GM06990 (cell line): ENCODE measurements around the gene DENND2A.

ENCODE experiments used
- DNase-seq: peaks from one replicate; pipeline ENCODE4 v3.0.0-alpha.2; 2011; ENCODE audit not compliant: insufficient read length; ENCODE audit errors: extremely low read depth
- H3K27me3 ChIP-seq: replicated peaks from 2 replicates; pipeline ENCODE4 v1.6.0; 2011; ENCODE audit warnings: low read length; ENCODE audit not compliant: control insufficient read depth, insufficient read depth
- H3K36me3 ChIP-seq: 2 replicates; pipeline ENCODE4 v1.5.1; 2011; ENCODE audit warnings: low read length; ENCODE audit not compliant: control insufficient read depth, insufficient read depth
- H3K4me3 ChIP-seq: replicated peaks from 2 replicates; pipeline ENCODE4 v1.5.1; 2011; ENCODE audit warnings: low read depth, mild to moderate bottlenecking, control low read depth, low read length
- CTCF ChIP-seq: IDR thresholded peaks from 2 replicates; pipeline ENCODE4 v1.5.1; 2011; ENCODE audit warnings: low read length, control low read depth, mild to moderate bottlenecking, inconsistent platforms; ENCODE audit not compliant: insufficient read depth, poor library complexity, severe bottlenecking

The DENND2A gene

GRCh38 chr7:140541513-140542227 lies 98.9 kb downstream of the DENND2A start:
- H3K27me3 ChIP-seq = peaks cover 3% of the 10 kb centered on the region; the same call in 1 of the 2 replicates
- no peak overlapping the region for H3K4me3 ChIP-seq
- no peak for DNase-seq
- no peaks in the 10 kb centered on the region for H3K36me3 ChIP-seq
- TF ChIP-seq CTCF = no peak

- Histone ChIP-seq H3K4me3 (no peak overlapping the region), H3K27me3 (peaks cover 3% of the 10 kb centered on the region; the same call in 1 of the 2 replicates), H3K36me3 (no peaks in the 10 kb centered on the region)
- DNase-seq = no peak
- no peak for TF ChIP-seq CTCF
Measured at GRCh38 chr7:140541176-140541512, 99.5 kb downstream of the DENND2A start.

- Histone ChIP-seq H3K36me3 (no peaks in the 10 kb centered on the region), H3K4me3 (no peak overlapping the region), H3K27me3 (no peaks in the 10 kb centered on the region; the same call in 1 of the 2 replicates)
- TF ChIP-seq CTCF = no peak
- DNase-seq = no peak
Measured at GRCh38 chr7:140540136-140540777, 100.4 kb downstream of the DENND2A start.

GRCh38 chr7:140539461-140539860 lies 101.2 kb downstream of the DENND2A start:
- no peaks in the 10 kb centered on the region for H3K36me3 ChIP-seq
- no peaks in the 10 kb centered on the region; the same call in 1 of the 2 replicates for H3K27me3 ChIP-seq
- no peak overlapping the region for H3K4me3 ChIP-seq
- DNase-seq = no peak
- no peak for TF ChIP-seq CTCF

- Histone ChIP-seq H3K36me3 (no peaks in the 10 kb centered on the region), H3K4me3 (no peak overlapping the region), H3K27me3 (no peaks in the 10 kb centered on the region; the same call in 1 of the 2 replicates)
- DNase-seq = no peak
- no peak for TF ChIP-seq CTCF
Measured at GRCh38 chr7:140537750-140538482, 102.7 kb downstream of the DENND2A start.
